HG02973 (cell line): ENCODE results near the gene PTCHD1.

Experiments used
- ATAC-seq: cut with Tn5 transposase; IDR thresholded peaks from one replicate; pipeline ENCODE4 v1.9.1; 2021; ENCODE audit warnings: moderate library complexity; ENCODE audit not compliant: unreplicated experiment

Gene PTCHD1

GRCh38 chrX:23344904-23345271 lies 10.2 kb downstream of the PTCHD1 start:
- ATAC-seq = no peak

DNA sequence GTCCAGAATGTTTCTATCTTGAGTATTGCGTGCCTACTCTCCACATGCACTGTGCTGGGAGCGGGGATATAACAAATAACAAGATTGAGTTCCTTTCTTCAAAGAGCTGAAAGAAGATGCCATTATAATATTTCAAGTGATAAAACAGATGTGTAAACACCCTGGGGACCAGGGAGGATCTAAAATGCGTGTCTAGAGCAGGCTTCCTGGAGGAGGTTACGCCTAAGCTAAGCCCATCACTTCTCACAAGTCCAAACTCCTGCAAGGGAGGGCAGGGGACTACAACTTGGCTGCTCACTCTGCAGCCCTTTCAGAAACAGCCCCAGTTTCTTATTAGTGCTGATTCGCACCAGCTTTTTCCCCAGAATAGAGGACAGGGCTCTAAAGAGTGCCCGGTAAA lies 21.5 kb downstream of the PTCHD1 start:
- ATAC-seq = no peak

- no peak for ATAC-seq
Observed at GRCh38 chrX:23364416-23364815, 29.8 kb downstream of the PTCHD1 start.

DNA sequence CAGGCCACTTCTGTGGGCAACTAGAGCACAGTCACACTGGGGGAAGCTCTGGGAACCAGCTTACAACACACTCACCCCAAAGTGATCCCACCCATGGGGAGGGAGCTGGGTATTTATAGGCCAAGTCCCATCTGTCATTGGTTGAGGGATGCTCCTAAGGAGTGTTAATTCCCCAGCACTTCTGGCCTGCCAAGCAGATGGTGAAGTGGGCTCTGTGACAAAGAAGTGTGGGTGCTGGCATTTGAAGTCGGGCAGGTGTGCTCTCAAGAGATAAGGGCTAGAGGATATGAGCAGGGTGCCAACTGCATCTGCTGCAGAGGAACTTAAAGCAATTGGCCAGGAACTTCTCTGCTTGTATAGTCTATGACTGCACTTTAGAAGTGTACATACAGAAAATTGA lies 30.9 kb downstream of the PTCHD1 start:
- ATAC-seq = no peak

DNA sequence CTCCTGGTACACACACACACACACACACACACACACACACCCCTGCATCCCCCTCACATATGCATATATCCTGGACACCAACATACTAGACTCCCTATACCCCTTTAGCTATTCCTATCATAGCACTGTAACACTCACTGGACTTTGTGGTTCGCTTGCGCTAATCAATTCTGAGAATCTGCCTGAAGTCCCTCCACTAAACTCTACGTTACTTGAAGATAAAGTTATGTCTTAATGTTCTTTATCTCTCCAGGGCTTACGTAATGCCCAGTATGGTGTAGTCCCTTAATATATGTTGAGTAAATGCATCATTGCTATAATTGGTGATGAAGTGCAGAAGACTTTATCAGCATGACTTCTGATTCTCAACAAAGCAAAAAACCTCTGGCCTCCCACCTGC lies 32.3 kb downstream of the PTCHD1 start:
- no peak for ATAC-seq

DNA sequence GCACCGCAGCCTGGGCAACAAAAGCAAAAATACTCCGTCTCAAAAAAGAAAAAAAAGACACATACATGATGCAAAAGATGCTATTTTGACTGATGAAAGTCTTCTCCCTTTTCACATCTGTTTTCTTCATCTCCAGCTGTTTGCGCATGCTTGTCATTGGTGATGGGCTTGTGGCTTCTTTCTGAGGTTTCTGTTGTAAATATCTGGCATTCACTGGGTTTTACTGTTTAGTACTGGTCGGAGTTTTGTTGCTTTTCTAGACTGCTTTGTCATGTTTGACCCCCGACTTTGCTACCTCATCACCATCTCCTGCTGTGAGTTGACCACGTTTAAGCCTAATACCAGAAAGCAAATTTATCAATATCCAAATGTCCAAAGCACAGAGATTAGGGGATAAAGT lies 34.4 kb downstream of the PTCHD1 start:
- ATAC-seq = no peak

DNA sequence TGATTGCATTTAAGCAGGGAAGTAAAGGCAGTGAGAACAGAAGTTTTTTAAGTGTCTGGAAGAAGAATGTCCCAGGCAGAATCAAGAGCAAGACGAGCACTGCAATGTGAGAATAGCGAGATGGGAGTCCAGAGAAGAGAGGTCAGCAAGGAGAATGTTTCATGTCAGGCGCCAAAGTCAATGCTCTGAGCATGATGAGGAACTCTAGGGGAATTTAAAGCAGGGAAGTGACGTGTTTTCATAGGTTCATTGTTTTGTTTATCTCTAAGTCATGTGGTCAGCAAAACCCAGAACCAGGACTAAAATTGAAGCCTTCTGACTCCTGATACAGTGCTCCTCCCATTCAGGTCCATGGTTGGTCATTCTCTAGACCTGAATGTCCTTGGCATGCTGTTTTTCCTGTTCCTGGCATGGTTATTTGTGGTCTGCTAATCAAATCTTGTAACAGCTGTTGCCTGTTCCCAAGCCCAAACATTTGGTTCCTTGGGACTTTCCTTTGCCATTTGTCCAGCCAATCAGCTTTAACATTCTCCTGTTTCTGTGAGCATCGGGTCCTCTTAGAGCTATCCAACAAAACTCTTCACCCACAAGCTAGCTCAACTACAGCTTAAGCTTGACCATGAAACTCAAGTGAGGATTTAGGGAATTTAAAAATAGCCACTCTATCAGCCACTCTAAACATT lies 37.7 kb downstream of the PTCHD1 start:
- ATAC-seq = no peak

- no peak for ATAC-seq
Observed at GRCh38 chrX:23373129-23373804, 38.6 kb downstream of the PTCHD1 start.

- ATAC-seq = no peak
Observed at GRCh38 chrX:23374291-23374690, 39.6 kb downstream of the PTCHD1 start.

- ATAC-seq = no peak
Observed at GRCh38 chrX:23376581-23376980, 41.9 kb downstream of the PTCHD1 start.

GRCh38 chrX:23380581-23380980 lies 45.9 kb downstream of the PTCHD1 start:
- ATAC-seq = no peak

DNA sequence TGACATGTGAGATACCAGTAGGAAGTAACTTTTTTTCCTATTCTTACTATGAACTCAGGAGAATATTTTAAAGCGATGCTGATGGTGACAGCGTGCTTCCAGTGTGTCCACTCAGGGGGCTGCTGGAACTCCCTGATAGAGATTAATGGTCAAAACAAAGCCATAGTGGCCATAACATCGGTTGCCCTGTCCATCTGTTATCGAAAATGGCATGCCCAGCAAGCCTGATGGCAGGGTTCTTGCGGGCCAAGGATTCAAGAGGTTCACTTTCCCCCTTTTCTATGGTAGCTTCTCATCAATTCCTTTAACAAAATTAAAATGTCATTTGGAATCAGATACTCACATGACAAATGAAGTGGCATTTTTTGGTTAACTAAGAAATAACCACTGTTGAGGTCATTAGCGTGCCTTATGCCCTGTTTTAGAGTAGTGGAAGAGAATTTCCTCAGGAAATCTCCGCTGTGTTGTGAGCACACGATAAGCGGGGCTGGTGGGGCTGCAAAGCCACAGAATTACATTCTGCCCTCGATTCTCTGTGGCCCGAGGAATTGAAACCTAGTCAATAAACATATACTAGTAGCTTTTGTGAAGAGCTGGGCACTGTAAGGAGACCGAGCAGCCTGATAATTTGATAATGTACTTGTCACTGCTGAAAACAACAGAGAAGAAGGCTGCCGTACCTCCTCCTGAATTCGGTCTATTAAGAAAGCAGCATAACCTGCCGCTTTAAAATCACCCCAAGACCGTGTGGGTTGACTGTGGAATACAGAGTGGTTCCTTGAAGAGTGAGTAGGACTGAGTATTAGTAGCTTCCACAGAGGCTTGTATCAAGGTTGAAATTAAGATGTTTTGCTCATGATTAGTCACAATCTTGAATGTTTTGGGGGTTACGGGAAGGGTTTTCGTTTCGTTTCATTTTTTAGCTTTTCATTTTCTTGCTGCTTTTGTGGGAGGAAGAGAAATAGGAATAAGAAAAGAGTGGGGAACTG lies 46.7 kb downstream of the PTCHD1 start:
- ATAC-seq = no peak

GRCh38 chrX:23382572-23382971 lies 47.9 kb downstream of the PTCHD1 start:
- ATAC-seq = no peak

- no peak for ATAC-seq
Observed at GRCh38 chrX:23383411-23383810, 48.8 kb downstream of the PTCHD1 start.

DNA sequence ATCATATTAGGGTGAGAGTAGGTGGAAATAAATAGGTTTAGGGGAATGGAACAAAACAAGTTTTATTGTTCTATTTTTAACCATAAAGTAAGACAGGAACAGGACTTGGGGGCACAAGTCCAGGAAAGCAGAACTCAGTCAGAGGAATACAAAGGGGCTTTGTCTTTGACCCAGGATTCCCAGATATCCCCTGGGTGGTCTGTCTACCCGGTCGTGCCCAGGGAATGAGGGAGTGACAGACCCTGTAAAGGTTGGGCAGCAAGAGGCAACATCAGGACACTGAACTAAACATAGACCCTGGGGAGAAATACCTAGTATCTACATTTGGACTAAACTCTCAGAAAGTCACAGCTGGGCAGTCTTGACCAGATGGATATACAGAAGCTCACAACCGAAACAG lies 50.6 kb downstream of the PTCHD1 start:
- no peak for ATAC-seq

- ATAC-seq = no peak
Observed at GRCh38 chrX:23386260-23386659, 51.6 kb downstream of the PTCHD1 start.

DNA sequence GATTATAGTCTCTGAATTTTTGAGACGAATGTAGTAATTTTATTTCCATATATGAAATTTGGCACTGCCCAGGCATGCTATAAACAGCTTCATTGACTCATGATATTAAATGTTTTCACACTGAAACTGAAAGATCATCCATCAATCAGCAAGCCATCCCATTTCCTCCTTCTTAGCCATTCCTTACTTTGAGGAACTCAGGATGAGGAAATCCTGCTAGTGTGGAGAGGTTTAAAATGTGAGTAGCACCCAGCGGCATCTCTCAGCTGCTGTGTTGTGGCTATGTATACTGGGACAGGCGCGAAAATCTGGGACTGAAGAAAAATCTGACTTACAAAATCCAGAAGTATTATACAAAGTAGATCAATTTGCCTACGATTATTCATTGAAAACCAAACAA lies 52.1 kb downstream of the PTCHD1 start:
- no peak for ATAC-seq

DNA sequence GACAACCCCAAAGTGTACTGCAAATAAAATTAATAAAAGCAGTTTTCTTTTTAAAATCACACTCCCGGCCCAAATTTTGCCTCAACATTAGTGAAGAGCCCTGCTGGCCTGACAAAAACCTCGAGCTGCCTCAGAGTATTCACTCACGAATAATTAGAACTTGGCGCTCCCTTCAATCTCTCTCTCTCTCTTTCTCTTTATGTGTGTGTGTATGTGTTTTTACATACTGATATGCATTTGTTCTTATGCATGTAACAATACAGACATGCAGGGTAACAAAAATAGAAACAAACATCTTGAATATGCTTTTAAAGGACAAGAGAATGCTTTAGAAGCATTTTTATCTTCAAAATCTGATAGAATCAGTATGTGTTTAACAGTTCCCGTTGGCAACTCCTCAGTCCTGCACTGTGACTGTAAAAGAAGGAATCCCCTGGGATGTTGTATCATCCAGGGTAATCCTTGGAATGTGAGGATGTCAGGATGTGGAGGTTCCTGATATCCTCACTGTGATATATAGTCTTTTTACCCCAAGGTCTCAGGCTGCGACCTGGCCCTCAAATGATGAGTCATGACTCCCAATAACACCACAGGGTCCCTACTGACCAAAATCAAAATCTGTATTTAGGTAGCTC lies 53.0 kb downstream of the PTCHD1 start:
- ATAC-seq = no peak

GRCh38 chrX:23389196-23389792 lies 54.6 kb downstream of the PTCHD1 start:
- no peak for ATAC-seq

GRCh38 chrX:23390979-23391378 lies 56.3 kb downstream of the PTCHD1 start:
- no peak for ATAC-seq

DNA sequence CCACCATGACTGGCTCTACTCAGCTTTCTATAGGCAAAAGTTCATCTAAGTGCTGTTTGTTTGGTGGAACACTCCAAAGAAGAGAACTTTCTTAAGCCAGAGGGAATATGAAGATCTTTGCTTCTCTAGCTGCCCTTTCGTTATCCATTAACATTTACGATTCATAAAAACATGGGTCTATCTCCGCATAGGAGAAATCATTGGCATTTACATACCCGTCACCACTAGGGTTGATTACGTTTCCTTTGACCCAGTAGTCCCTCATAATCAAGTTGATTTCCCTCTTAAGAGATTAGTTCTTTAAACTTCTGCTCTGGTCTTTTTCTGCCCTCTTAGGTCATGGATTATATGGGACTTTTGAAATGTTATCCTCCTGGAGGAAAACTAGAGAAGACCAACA lies 57.5 kb downstream of the PTCHD1 start:
- ATAC-seq = no peak
